ENCODE data around the gene UNC5B.

- no peak for TF ChIP-seq POLR2A (IDR thresholded peaks at IDR 0.05; ENCODE audit: low read length)
- no peak for TF ChIP-seq GATA1 (IDR thresholded peaks at IDR 0.05; ENCODE audit: low read depth, low read length)
These were observed 71.5 kb downstream of the UNC5B start for GRCh38 chr10:71283876-71284275.
